NOMO-1 (cell line): ENCODE data around the gene NKX2-2.

Source experiments
- DNase-seq, 2 experiments: peaks; one replicate each; lab custom pipeline; 2025; ENCODE audit not compliant: unreplicated experiment in 2 of 2; lab: John Stamatoyannopoulos, UW

The NKX2-2 gene

GRCh38 chr20:21522481-21523280 lies 8.8 kb upstream of the NKX2-2 start:
- no peak for DNase-seq

- no peak for DNase-seq
Measured at GRCh38 chr20:21521596-21522480, 8.0 kb upstream of the NKX2-2 start.

- no peak for DNase-seq
Measured at GRCh38 chr20:21520702-21521595, 7.1 kb upstream of the NKX2-2 start.

GRCh38 chr20:21519136-21519584 lies 5.3 kb upstream of the NKX2-2 start:
- no peak for DNase-seq

GRCh38 chr20:21518292-21518991 lies 4.6 kb upstream of the NKX2-2 start:
- DNase-seq: no peak

- no peak for DNase-seq
Measured at GRCh38 chr20:21517566-21518277, 3.9 kb upstream of the NKX2-2 start.

- no peak for DNase-seq
Measured at GRCh38 chr20:21516861-21517565, 3.1 kb upstream of the NKX2-2 start.

GRCh38 chr20:21516180-21516567 lies 2.3 kb upstream of the NKX2-2 start:
- DNase-seq: no peak

- DNase-seq: no peak
Measured at GRCh38 chr20:21515300-21516179, 1.7 kb upstream of the NKX2-2 start.

GRCh38 chr20:21514553-21515251 lies 838 bp upstream of the NKX2-2 start:
- no peak for DNase-seq

GRCh38 chr20:21513181-21513663 lies 642 bp downstream of the NKX2-2 start:
- no peak for DNase-seq

GRCh38 chr20:21512634-21513180 lies 1.2 kb downstream of the NKX2-2 start:
- DNase-seq: no peak

- DNase-seq: no peak
Measured at GRCh38 chr20:21511850-21512633, 1.8 kb downstream of the NKX2-2 start.

GRCh38 chr20:21511485-21511849 lies 2.4 kb downstream of the NKX2-2 start:
- DNase-seq: no peak

GRCh38 chr20:21510414-21511384 lies 3.2 kb downstream of the NKX2-2 start:
- no peak for DNase-seq
